IPS-NIHi7 (cell line): ENCODE measurements around the gene RAB11FIP3.

Experiments
- DNase-seq: peaks from one replicate; pipeline ENCODE4 v3.0.0; 2012; ENCODE audit warnings: mixed read lengths; ENCODE audit errors: extremely low spot score

RAB11FIP3 gene

DNA sequence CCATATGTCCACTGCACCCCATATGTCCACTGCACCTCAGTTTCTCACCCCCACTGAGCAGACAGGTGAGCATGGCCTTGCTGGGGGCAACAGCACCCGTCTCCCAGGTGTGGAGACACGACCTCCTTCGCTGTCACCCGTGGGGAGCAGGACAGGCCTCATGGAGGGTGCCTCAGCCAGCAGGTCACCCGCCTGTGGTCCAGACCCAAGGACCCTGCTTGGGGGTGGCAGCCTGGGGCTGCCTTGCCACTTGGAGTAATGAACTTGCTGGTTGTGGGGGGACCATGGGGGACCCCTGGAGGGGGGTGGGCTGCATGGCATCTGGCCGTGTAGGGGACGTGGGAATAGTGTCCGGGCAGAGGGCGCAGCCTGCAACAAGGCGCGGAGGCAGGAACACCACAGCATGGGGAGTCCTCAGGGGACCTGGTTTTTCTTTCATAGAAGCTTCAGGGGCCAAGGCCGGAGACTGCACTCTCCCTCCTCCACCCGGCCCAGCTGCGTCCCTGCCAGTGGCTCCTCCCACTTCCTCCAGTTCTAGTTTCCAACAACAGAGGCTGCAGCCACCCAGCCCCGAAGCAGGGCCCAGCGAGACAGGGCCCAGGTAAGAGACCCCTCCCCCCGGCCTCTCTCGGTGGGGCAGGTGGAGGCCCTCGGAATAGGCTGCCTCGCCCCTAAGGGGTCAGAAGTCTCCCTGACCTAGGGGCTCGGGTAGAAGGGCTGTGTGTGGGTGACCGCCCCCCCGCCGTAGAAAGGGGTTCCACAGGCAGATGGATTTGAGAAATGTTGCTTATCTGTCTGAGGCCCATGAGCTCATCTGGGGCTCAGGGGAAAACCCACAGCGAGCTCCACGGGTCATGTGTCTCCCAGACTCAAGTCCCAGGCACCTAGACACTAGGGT lies 141.3 kb downstream of the RAB11FIP3 start, which contains the start of gene NHLRC4:
Gene NHLRC4 (plus strand): TSS at position 531 of the 898 bp plus-strand sequence. CDS start 1,043 bp downstream, outside the sequence.
- DNase-seq: peak; percentile 85

DNA sequence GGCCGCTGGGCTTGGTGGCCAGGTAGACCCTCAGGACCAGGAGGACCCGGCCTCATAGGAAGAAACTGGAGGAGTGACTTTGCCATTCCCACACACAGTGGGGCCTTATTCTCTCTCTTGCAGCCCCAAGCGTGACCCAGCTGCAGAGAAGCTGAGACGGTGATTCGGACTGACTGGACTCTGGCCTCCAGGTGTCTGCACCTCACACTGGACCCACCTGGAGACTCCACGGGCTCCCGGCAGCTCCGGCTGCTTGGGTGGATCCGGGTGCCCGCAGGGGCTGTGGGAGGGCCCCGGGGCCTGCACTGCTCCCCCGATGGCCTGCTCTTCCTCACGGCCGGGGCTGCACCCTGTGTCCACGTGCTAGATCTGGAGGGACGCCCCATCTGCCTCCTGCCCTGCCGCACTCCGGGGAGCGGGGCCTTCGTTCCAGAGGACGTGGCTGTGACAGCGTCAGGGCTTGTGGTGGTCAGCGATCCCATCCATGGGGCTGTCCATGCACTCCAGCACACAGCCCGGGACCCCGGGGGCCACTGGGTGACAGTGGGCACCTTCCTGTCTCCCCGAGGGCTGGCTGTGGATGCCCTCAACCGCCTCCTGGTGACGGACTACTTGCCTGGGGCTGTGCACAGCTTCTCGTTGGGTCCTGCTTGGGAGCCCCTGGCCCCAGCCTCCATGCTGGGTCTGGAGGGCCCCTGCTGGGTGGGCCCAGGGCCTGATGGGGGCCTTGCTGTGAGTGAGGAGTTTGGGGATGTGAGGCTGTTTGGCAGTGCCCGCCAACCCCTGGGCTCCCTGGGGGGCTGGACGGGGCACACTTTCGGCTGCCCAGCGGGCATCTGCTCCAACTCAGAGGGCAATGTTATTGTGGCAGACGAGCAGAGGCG lies 142.2 kb downstream of the RAB11FIP3 start:
- no peak for DNase-seq

DNA sequence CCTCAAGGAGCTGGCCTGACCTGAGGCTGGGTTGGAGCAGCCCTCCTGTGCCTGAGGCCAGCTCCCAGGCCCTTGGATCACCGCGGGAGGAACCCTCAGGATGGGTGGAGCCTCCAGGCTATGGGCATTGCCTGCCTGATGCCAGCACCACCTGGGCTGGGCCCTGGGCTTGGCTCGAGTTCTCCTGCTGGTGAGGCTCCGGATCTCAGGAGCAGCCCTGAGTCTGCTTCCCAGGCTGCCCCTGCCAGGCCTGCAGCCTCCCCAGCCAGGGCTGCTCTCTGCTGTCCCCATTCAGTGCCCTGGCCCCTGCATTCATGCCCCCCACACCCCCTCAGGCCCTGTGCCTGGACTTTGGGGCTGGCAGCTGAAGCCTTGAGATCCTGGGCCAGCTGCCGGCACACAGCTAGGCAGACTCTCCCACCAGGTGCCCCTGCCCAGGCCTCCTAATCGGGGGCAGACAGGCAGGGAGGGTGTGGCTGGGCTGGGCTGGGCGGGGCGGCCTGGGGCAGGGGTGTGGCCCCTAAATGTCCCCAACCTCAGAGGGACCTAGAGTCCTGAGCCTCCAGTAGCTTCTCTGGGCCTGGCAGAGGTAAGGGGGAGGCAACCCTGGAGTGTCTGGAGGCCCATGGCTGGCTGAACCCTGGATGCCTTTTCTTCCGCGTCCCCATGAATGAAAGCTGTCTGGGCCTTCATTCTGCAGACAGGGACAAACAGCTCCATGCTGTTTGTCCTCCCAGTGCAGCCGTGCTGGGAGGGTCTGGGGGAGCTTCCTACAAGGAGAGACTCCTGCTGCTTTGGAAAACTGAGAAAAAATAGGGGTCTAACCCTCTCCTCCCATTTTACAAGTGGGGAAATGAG lies 143.2 kb downstream of the RAB11FIP3 start:
- no peak for DNase-seq

DNA sequence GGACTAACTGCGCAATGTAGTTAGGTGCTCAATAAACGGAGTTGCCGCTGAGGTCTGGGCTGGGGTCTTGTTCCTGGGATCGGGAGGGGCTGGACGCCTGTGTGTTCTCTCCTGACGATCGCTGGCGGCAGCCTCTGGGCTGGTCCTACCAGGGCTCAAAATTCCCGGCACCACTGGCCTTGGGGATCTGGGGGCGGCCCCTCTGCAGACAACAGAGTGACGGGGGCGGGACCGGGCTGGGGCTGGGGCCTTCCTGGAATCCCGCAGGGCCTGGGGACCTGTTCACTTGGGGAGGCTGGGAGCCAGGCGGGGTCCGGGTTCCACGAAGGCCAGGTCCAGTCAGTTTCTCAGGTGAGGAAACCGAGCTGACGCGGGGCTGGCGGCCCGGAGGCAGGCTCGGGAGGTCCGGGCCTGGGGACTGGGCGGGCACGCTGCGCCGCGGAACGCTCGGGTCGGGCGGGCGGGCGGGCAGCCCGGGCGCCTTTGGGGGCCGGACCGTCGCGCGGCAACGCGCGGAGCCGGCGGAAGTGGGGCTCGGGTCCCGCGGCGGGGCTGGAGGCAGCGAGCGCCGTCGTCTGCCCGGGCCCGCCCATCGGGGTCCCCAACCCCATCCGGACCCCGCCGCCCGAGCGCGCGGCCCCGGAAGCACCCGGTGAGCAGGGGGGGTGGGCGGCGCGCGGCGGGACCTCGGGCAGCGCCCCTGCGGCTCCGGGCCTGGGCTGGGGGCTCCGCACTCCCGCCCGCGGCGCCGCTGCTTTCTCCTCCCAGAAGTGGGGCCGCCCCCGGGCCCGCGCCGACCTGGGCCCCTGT lies 144.2 kb downstream of the RAB11FIP3 start, which contains the start of gene PIGQ:
Gene PIGQ (plus strand): TSS at position 524 of the 810 bp plus-strand sequence. CDS start 4,107 bp downstream, outside the sequence.
- DNase-seq: peak; percentile 88
